Activated naive CD8-positive, alpha-beta T cell (primary cell): Measurements from ENCODE around the gene DAG1.
A peak's percentile ranks its signal among the peaks of the same experiment; 100 is the strongest.

Experiments used
- H3K27ac Mint-ChIP-seq: one replicate; pipeline ENCODE4 v1.8.0; 2021; ENCODE audit warnings: mixed read lengths
- H3K27me3 Mint-ChIP-seq: one replicate; pipeline ENCODE4 v1.8.0; 2021; ENCODE audit warnings: mixed read lengths
- H3K36me3 Mint-ChIP-seq: one replicate; pipeline ENCODE4 v1.8.0; 2021; ENCODE audit warnings: mixed read lengths
- H3K4me1 Mint-ChIP-seq: one replicate; pipeline ENCODE4 v1.8.0; 2021; ENCODE audit warnings: low read depth, mixed read lengths
- H3K4me3 Mint-ChIP-seq: one replicate; pipeline ENCODE4 v1.8.0; 2021; ENCODE audit warnings: mild to moderate bottlenecking, mixed read lengths
- H3K9me3 Mint-ChIP-seq: one replicate; pipeline ENCODE4 v1.8.0; 2021; ENCODE audit warnings: low read depth, mixed read lengths

The DAG1 gene

DNA sequence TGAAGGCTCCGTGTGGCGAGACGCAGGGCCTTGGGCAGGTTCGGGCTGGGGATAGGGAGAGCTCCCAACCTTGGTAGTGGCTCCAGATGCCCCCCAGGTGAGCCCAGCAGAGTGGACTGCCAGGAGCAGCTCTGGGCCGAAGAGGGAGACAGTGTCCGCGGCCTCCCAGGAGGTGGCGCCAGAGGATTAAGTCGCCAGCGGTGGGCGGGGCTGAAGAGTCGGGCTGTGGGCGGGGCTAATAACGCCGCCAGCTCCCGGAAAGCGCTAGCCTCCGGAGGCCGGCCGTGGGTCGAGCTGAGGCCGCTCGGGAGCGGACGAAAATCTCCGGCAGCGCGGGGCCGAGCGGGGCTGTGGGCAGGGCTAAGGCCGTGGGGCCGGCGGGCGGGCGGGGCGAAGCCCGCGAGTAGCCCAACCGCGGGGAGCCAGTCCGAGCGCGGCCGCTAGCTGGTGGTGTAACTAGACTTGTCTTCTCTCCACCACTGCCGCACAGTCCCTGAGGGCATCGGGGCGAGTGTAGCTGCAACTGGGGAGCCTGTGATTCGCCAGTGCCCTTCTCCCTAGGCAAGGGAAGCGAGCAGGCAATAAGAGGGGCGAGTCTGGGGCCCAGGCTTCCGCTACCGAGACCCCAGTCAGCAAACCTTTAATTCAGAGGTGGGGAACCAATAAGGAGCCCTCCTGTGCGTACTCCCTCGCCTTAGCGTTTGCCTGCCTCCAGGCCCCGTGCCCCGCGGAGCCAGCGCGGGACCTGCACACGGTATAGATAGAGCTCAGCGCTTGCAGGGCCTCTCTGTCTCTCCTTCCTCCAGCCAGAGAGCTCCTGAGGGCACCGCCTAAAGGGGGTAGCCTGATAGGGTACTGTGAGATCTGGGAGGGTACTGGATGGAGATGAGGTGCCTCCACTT, 69.8 kb downstream of the DAG1 start:
- H3K36me3 Mint-ChIP-seq = no peaks in the 10 kb centered on the region
- H3K4me3 Mint-ChIP-seq = peak overlapping the region; percentile 80
- no peaks in the 10 kb centered on the region for H3K9me3 Mint-ChIP-seq
- H3K27ac Mint-ChIP-seq = no peak overlapping the region
- peaks cover 2% of the 10 kb centered on the region for H3K27me3 Mint-ChIP-seq
- no peaks in the 10 kb centered on the region for H3K4me1 Mint-ChIP-seq

DNA sequence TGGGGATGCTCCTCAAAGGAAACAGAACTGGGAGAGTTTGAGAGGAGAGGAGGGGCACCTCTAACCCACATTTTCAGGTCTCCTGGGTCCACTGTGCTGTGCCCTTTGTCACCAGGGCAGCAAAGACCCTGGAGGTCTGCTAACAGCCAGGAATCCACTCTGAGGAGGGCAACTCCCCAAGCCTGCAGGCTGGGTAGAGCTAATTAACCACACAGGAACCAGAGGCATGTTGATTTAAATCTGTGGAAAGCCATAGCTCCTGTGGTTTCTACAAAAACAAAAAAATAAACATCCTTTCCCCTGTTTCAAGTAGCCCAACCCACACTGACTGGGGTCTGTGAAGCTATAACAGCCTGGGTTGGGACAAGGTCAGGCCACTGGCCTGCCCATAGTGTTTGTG, 82.0 kb downstream of the DAG1 start:
- no peaks in the 10 kb centered on the region for H3K9me3 Mint-ChIP-seq

DNA sequence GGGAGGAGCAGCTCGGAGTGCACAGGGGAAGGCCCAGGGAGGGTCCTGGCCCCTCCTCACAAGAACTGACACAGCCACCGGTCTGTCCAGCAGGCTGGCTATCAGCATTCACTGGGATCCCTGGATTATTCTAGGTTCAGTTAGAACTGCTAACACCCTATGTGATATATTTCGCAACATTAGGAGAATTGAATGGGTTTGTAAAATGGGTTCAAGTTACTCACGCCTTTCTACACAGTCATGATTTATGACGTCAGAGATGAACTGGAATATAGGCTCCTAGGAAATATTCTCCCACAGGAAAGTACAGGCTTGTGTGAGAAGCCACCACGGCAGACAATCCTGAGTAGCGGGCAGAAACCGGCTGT, 83.2 kb downstream of the DAG1 start:
- Mint-ChIP-seq H3K9me3 (no peaks in the 10 kb centered on the region), H3K4me1 (peaks cover 21% of the 10 kb centered on the region), H3K36me3 (peaks cover 2% of the 10 kb centered on the region), H3K27me3 (peaks cover 3% of the 10 kb centered on the region), H3K4me3 (peak overlapping the region; percentile 95), H3K27ac (peak overlapping the region; percentile 72)

More for the DNA sequence above, 82.0 kb downstream of the DAG1 start:
- Mint-ChIP-seq H3K4me1 (peaks cover 21% of the 10 kb centered on the region), H3K36me3 (peaks cover under 1% of the 10 kb centered on the region), H3K27ac (no peak overlapping the region), H3K4me3 (no peak overlapping the region), H3K27me3 (peaks cover 3% of the 10 kb centered on the region)

DNA sequence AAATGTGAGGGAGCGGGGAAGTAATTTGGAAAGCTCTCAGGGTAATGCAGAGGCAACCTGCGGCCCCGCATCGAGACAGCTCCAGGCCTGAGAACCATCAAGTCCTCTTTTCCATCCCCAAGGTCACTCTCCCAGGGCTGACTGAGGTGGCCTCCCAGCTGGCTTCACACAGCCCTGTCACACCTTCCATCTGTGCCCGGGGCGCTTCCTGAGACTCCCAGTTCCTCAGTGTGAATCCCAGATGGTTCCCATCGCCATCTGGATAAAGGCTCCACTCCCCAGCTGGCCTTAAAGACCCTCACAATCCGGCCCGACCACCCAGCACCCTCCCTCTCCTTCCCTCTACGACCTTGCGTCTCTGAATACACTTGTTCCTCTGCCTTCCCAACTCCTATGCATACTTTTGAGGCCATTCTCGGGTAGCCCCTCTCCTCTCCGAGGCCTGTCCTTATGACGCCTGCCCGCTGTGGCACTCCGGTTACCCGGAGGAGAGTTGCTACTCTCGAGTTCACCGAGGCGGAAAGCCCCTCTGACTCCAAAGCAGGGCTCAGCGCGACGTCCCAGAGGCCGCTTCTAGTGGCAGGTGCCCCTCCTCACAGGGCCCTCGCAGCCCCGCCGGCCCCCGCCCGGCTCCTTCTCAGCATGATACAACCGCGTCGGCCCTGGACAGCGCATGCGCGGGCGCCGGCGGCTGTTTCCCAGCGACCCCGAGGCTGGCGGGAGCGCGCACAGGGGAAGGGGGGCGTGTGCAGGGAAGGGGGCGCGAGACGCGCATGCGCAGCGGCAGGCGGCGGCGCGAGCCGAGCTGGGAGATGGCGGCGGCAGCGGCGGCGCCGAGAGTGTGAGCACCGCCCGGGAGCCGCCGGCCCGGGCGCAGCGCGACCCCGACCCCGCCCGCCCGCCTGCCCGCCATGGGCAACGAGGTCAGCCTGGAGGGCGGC, 83.9 kb downstream of the DAG1 start, which contains the start of gene BSN:
BSN (plus strand) TSS at position 786 of the 941 bp plus-strand sequence; CDS start at position 912, 126 bp downstream.
- Mint-ChIP-seq H3K4me3 (peak within 1 kb of the TSS; percentile 95), H3K4me1 (peaks cover 21% of the 10 kb centered on the region), H3K27ac (peak within 1 kb of the TSS; percentile 72), H3K36me3 (peaks cover 2% of the 10 kb centered on the region), H3K27me3 (peaks cover 3% of the 10 kb centered on the region), H3K9me3 (no peaks in the 10 kb centered on the region)

DNA sequence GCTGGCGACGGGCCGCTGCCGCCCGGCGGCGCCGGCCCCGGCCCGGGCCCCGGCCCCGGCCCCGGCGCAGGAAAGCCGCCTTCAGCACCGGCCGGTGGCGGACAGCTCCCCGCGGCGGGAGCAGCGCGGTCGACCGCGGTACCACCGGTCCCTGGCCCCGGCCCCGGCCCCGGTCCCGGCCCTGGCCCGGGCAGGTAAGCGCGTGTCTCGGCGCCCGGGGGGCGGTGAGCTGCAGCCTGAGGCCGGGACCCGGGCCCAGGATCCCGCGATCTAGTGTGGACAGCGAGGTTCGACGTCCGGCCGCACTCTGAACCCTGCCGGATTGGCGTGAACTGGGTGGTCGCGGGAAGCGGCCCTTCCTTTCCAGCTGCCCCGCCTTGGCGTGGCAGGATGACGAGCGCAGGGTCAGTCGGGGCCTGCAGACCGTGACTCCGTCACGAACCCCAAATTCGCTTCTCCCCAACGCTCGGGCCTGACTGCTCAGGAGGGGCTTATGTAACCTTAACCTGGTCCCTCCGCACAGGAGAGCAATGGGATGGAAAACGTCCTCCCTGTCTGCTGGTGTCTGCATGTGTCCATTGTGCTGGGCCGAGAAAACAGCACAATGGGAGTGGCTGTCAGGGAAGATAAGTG, 84.7 kb downstream of the DAG1 start:
- H3K27ac Mint-ChIP-seq = no peak overlapping the region
- no peaks in the 10 kb centered on the region for H3K9me3 Mint-ChIP-seq
- peaks cover 3% of the 10 kb centered on the region for H3K27me3 Mint-ChIP-seq
- peaks cover 21% of the 10 kb centered on the region for H3K4me1 Mint-ChIP-seq
- peaks cover 2% of the 10 kb centered on the region for H3K36me3 Mint-ChIP-seq
- peak overlapping the region; percentile 79 for H3K4me3 Mint-ChIP-seq

DNA sequence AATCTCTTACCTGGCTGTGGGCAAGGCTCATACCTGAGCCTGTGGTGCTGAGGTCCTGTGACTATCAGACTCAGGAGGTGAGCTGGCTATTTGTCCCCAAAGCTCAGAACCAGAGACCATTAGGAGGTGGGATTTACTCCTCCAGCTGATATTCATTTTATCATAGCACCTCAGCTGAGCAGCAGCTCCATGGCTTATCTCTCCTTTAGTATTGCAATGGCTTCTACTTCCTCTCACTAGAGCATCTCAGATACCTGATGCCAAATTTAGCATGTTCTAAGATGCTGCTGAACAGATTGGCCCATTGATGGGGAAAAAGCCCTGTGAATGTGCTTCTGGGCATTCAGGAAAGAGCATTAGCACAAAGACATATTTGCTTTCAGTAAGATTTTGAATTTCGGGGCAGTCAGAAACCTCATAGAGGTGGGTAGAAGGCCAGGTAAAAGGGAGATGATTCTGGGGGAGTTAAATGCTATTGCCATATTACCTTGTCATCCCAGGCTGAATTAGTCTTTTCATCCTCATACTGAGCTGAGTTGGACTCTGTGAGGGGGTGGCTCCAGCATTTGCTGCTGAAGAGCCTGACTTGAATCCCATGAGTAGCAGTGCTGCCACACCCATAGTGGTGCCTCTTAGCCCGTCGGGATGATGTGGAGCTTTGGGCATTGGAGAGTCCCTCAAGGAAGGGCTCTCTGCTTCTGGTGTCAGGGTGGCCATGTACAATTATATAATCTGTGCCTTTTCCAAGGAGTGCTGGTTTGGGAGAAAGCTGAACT, 86.6 kb downstream of the DAG1 start:
- no peak overlapping the region for H3K27ac Mint-ChIP-seq
- peaks cover 19% of the 10 kb centered on the region for H3K4me1 Mint-ChIP-seq
- peaks cover 2% of the 10 kb centered on the region for H3K36me3 Mint-ChIP-seq
- H3K9me3 Mint-ChIP-seq = no peaks in the 10 kb centered on the region
- H3K27me3 Mint-ChIP-seq = peaks cover 3% of the 10 kb centered on the region
- no peak overlapping the region for H3K4me3 Mint-ChIP-seq

DNA sequence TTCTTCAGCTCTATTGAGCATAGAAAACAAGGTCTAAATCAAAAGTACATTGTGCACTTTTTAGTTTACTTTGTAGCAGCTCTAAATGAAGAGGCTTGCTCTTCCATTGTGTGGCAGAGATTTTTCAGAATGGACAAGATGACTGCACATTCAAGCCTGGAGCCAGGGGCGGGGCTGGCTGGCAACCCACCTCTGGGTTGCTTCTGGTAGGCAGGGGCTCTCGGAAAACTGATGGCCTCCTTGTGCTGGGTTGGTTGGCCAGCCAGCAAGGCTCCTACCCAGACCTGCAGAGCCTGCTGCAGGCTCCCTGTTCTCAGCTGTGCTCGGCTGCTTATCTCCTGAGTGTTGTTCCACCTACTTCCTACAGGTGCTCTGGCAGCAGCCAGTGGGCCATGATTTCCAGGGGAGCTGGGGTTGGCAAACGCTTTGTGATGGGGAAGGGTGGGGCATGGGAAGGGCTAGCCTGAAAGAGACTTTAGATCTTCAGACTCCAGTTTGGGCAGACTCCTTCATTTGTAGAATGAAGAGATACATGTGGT, 93.0 kb downstream of the DAG1 start:
- H3K27me3 Mint-ChIP-seq = no peaks in the 10 kb centered on the region
- H3K36me3 Mint-ChIP-seq = no peaks in the 10 kb centered on the region
- no peaks in the 10 kb centered on the region for H3K4me1 Mint-ChIP-seq
- H3K4me3 Mint-ChIP-seq = no peak overlapping the region
- H3K9me3 Mint-ChIP-seq = no peaks in the 10 kb centered on the region
- H3K27ac Mint-ChIP-seq = no peak overlapping the region

DNA sequence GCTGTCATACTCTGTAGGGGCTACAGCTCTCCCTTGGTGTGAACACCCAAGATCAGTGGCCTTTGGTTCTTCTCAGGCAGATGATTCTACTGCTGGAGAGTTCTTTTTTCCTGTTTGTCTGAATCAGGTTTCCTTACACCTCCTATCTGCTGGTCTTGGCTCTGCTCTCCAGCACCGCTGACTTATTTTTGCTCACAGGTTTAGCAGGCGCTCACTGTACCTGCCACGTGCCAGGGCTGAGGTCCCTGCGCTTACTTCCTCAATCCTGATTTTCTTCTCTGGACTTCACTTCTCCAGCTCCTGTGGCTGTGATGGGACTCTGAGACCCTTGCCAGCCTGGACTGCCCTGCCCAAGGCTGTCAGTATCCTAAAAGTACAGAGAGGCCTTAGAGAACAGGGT, 93.7 kb downstream of the DAG1 start:
- Mint-ChIP-seq H3K27ac (no peak overlapping the region), H3K4me3 (no peak overlapping the region), H3K9me3 (no peaks in the 10 kb centered on the region), H3K36me3 (no peaks in the 10 kb centered on the region), H3K27me3 (no peaks in the 10 kb centered on the region), H3K4me1 (no peaks in the 10 kb centered on the region)

DNA sequence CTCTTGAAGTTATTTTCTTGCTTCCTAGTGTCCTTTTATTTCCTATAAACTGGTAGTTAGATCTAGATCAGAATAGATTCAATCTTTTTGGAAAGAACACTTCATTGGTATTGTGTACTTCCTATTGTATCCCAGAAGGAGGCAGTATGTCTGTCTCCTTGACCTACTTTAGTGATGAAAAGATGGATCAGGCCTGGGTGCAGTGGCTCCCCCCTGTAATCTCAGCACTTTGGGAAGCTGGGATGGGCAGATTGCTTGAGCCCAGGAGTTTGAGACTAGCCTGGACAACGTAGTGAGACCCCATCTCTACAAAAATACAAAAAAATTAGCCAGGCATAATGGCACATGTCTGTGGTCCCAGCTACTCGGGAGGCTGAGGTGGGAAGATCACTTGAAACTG, 96.2 kb downstream of the DAG1 start:
- Mint-ChIP-seq H3K4me1 (no peaks in the 10 kb centered on the region), H3K9me3 (no peaks in the 10 kb centered on the region), H3K27me3 (no peaks in the 10 kb centered on the region), H3K4me3 (no peak overlapping the region), H3K27ac (no peak overlapping the region), H3K36me3 (no peaks in the 10 kb centered on the region)

DNA sequence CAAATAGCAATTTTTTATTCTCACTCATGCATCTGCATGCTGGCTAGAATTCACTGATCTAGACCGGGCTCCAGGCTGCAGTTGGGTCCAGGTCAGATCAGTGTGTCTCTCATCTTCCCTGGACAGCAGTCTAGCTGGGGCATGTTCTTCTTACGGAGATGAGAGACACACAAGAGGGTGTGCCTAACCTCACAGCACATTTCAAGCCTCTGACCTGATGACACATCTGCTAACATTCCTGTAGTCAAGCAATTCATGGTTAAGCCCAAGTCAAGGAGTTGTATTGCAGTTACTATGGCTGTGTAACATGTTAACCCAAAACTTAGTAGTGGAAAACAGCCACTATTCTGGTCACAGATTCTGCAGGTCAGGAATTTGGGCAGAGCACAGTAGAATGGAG, 97.3 kb downstream of the DAG1 start:
- H3K4me1 Mint-ChIP-seq = no peaks in the 10 kb centered on the region
- H3K27me3 Mint-ChIP-seq = no peaks in the 10 kb centered on the region
- no peaks in the 10 kb centered on the region for H3K9me3 Mint-ChIP-seq
- no peak overlapping the region for H3K4me3 Mint-ChIP-seq
- H3K36me3 Mint-ChIP-seq = no peaks in the 10 kb centered on the region
- H3K27ac Mint-ChIP-seq = no peak overlapping the region

DNA sequence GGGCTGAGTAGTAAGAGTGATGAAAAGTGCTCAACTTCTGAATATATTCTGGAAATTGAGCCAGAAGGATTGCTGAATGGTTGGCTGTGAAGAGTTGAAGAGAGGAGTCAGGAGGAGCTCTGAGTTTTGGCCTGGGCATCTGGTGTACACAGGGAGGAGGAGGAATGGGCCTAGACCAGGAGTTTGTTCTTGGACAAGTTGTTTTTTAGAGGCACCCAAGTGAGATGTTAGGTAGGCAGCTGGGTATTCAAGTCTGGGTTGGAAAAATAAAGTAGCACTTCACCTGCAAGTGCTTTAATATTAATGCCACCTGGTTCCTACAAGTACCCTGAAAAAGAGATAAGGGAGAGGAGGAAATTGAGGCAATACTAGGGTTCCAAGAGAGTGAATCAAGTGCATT, 98.9 kb downstream of the DAG1 start:
- Mint-ChIP-seq H3K4me3 (no peak overlapping the region), H3K4me1 (no peaks in the 10 kb centered on the region), H3K27ac (no peak overlapping the region), H3K36me3 (no peaks in the 10 kb centered on the region), H3K27me3 (no peaks in the 10 kb centered on the region), H3K9me3 (no peaks in the 10 kb centered on the region)

DNA sequence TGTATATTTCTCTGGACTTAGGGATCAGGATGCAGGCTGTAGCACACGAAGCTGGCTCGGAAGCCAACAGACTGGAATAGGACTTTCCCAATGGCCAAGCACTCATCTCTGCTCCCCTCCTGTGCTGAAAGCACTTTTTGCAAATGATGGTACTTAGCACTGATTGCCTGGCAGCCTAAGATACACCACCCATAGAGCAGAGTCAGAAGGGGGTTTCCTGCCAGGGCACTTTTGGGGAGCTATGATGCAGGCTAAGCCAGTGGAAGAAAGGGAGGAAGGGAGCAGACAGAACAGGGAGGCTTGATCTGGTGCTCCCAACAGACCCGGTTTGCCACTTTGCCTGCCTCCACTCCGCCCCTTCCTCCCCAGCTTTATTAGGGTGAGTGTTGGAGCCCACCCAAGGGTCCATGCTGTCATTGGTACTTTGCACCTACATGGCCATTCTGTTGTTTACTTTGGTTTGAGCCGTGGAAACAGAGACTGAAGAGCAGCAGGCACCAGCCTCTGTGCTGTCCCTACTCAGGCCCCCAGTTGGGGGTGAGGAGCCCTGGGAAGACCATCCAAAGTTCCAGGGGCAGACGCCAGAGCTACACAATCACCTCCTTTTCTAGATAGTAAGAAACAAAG, 100.1 kb downstream of the DAG1 start:
- Mint-ChIP-seq H3K9me3 (no peaks in the 10 kb centered on the region), H3K27ac (no peak overlapping the region), H3K4me3 (no peak overlapping the region), H3K36me3 (no peaks in the 10 kb centered on the region), H3K27me3 (no peaks in the 10 kb centered on the region), H3K4me1 (no peaks in the 10 kb centered on the region)

DNA sequence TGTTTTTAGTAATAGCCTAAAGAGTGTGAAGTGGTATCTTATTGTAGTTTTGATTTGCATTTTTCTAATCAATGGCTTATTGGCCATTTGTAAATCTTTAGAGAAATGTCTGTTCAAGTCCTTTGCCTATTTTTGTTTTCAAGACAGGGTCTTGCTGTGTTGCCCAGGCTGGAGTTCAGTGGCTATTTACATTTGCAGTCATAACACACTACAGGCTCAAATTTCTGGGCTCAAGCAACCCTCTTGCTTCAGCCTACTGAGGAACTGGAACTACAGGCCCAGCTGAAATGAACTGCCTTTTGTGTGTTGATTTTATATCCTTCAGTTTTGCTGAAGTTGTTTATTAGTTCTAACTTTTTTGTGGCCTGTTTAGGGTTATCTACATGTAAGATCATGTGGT, 112.1 kb downstream of the DAG1 start:
- Mint-ChIP-seq H3K9me3 (no peaks in the 10 kb centered on the region), H3K4me3 (no peak overlapping the region), H3K4me1 (no peaks in the 10 kb centered on the region), H3K36me3 (no peaks in the 10 kb centered on the region), H3K27ac (no peak overlapping the region), H3K27me3 (no peaks in the 10 kb centered on the region)
